HCT116 (cell line): ENCODE data around the gene FEM1B. TPM values are rescaled to one million over a fixed set of nuclear protein-coding genes. Genes with fewer than 3 reads are reported as not detected.

Source experiments
- ATAC-seq: fragments of 200-7000 bp; cut with Tn5 transposase; 2 replicates; pipeline ENCODE4 v1.9.1; 2020; ENCODE audit warnings: mild to moderate bottlenecking, moderate library complexity
- BruUV-seq: library from RNA; stranded (reverse); fragments of 400-500 nt; replicated peaks from 2 replicates; lab custom pipeline; 2021; lab: Mats Ljungman, UMichigan
- CTCF ChIA-PET: fragments of 300-600 bp; sonication (Branson Sonifier 250); formaldehyde crosslinking; loops from one replicate; lab custom pipeline; 2021; ENCODE audit warnings: antibody characterized with exemption; lab: Charles Lee
- POLR2A ChIA-PET: fragments of 300-600, 350-600 bp; sonication (Branson Sonifier 250); formaldehyde crosslinking; loops from one replicate; lab custom pipeline; 2021; ENCODE audit warnings: antibody characterized with exemption; lab: Charles Lee
- RAD21 ChIA-PET, 2 experiments: fragments of 300-600 bp; sonication (Branson Sonifier 250); formaldehyde crosslinking; loops; one replicate each; lab custom pipeline; 2023; ENCODE audit warnings: low total read pairs in 2 of 2; ENCODE audit not compliant: uncharacterized antibody in 2 of 2, unreplicated experiment in 2 of 2, low non-redundant PET in 1 of 2; lab: Charles Lee
- DNase-seq: peaks from one replicate; pipeline ENCODE4 v3.0.0-alpha.2; 2010; ENCODE audit warnings: low read depth, low spot score
- H2AFZ ChIP-seq: fragments of 200-600 bp; shearing (Covaris generic), sonication (generic); 2 replicates; pipeline ENCODE4 v1.6.1; 2017; ENCODE audit warnings: low read depth, mixed run types, mixed read lengths, antibody characterized with exemption, low read length; ENCODE audit not compliant: poor library complexity, severe bottlenecking
- H3K27ac ChIP-seq: 2 replicates; pipeline ENCODE4 v1.5.1; 2012; ENCODE audit warnings: low read depth, low read length
- H3K27me3 ChIP-seq: fragments of 200-600 bp; sonication (generic); 2 replicates; pipeline ENCODE4 v1.6.1; 2016; ENCODE audit warnings: mixed run types, low read length, mixed read lengths; ENCODE audit not compliant: insufficient read depth
- H3K36me3 ChIP-seq, 2 experiments: fragments of 200-500 bp in 1 of 2; fragments of 200-600 bp in 1 of 2; sonication (Bioruptor generic) in 1 of 2; sonication (generic) in 1 of 2; 2 replicates each; pipeline versions ENCODE4 v1.5.1 to v1.6.1; 2014 to 2016; ENCODE audit warnings: low read length in 2 of 2, inconsistent platforms in 1 of 2, mixed read lengths in 1 of 2, mixed run types in 1 of 2; ENCODE audit not compliant: insufficient read depth in 2 of 2, control insufficient read depth in 1 of 2
- H3K4me1 ChIP-seq, 2 experiments: fragments of 200-600 bp in 1 of 2; sonication (generic) in 1 of 2; 2 replicates each; pipeline versions ENCODE4 v1.5.1 to v1.6.1; 2012 to 2017; ENCODE audit warnings: low read length in 2 of 2, inconsistent platforms in 1 of 2, mild to moderate bottlenecking in 1 of 2, mixed read lengths in 1 of 2, mixed run types in 1 of 2, moderate library complexity in 1 of 2; ENCODE audit not compliant: insufficient read depth in 2 of 2, control insufficient read depth in 1 of 2
- H3K4me2 ChIP-seq: fragments of 200-600 bp; sonication (generic); 2 replicates; pipeline ENCODE4 v1.6.1; 2017; ENCODE audit warnings: mixed run types, low read length, mixed read lengths
- H3K4me3 ChIP-seq, 2 experiments: fragments of 200-600 bp in 1 of 2; sonication (generic) in 1 of 2; replicated peaks in 1 of 2; 2 replicates each; pipeline ENCODE4 v1.5.1; 2011 to 2016; ENCODE audit warnings: low read length in 2 of 2, control low read depth in 1 of 2, low read depth in 1 of 2, mild to moderate bottlenecking in 1 of 2, mixed read lengths in 1 of 2, mixed run types in 1 of 2
- H3K79me2 ChIP-seq: fragments of 200-600 bp; sonication (generic); 2 replicates; pipeline ENCODE4 v1.6.1; 2017; ENCODE audit warnings: mild to moderate bottlenecking, mixed run types, low read length, moderate library complexity, mixed read lengths; ENCODE audit not compliant: insufficient read depth
- H3K9ac ChIP-seq: fragments of 200-600 bp; sonication (generic); 2 replicates; pipeline ENCODE4 v1.6.1; 2016; ENCODE audit warnings: low read length, mixed read lengths
- H3K9me2 ChIP-seq: fragments of 200-600 bp; sonication (generic), shearing (Covaris generic); 2 replicates; pipeline ENCODE4 v1.6.1; 2017; ENCODE audit warnings: mixed run types, mild to moderate bottlenecking, moderate library complexity; ENCODE audit not compliant: insufficient read depth
- H3K9me3 ChIP-seq, 2 experiments: fragments of 200-500 bp in 1 of 2; fragments of 200-600 bp in 1 of 2; sonication (Bioruptor generic) in 1 of 2; sonication (generic) in 1 of 2; 2 replicates each; pipeline ENCODE4 v1.6.1; 2014 to 2017; ENCODE audit warnings: low read length in 2 of 2, mixed read lengths in 2 of 2, inconsistent platforms in 1 of 2, low read depth in 1 of 2, mild to moderate bottlenecking in 1 of 2, mixed run types in 1 of 2, moderate library complexity in 1 of 2; ENCODE audit not compliant: control insufficient read depth in 1 of 2, insufficient read depth in 1 of 2
- H4K20me1 ChIP-seq: fragments of 200-600 bp; sonication (generic), shearing (Covaris generic); 2 replicates; pipeline ENCODE4 v1.6.1; 2017; ENCODE audit warnings: mixed run types, mild to moderate bottlenecking, moderate library complexity; ENCODE audit not compliant: insufficient read depth
- CBX3 ChIP-seq: IDR thresholded peaks from 2 replicates; pipeline ENCODE4 v1.6.1; 2012; ENCODE audit warnings: low read depth
- CEBPB ChIP-seq: IDR thresholded peaks from 2 replicates; pipeline ENCODE4 v1.6.1; 2012; ENCODE audit warnings: low read depth
- EGR1 ChIP-seq: IDR thresholded peaks from 2 replicates; pipeline ENCODE4 v1.6.1; 2012; ENCODE audit warnings: low read depth
- ELF1 ChIP-seq: IDR thresholded peaks from 2 replicates; pipeline ENCODE4 v1.6.1; 2012; ENCODE audit warnings: low read depth, borderline replicate concordance
- EZH2 ChIP-seq: fragments of 200-600 bp; sonication (generic); IDR thresholded peaks from 2 replicates; pipeline ENCODE4 v1.6.1; 2017; ENCODE audit warnings: antibody characterized with exemption, mixed run types
- JUND ChIP-seq: IDR thresholded peaks from 2 replicates; pipeline ENCODE4 v1.6.1; 2012
- POLR2AphosphoS5 ChIP-seq: IDR thresholded peaks from 2 replicates; pipeline ENCODE4 v1.6.1; 2011; ENCODE audit warnings: mild to moderate bottlenecking, low read depth, low read length, moderate library complexity
- RAD21 ChIP-seq: IDR thresholded peaks from 2 replicates; pipeline ENCODE4 v1.6.1; 2012; ENCODE audit warnings: low read depth, mild to moderate bottlenecking
- SIN3A ChIP-seq: IDR thresholded peaks from 2 replicates; pipeline ENCODE4 v1.6.1; 2012; ENCODE audit warnings: low read depth
- SP1 ChIP-seq: IDR thresholded peaks from 2 replicates; pipeline ENCODE4 v1.6.1; 2012; ENCODE audit warnings: low read depth
- YY1 ChIP-seq: IDR thresholded peaks from 2 replicates; pipeline ENCODE4 v1.6.1; 2011; ENCODE audit warnings: low read length, low read depth, moderate library complexity, mild to moderate bottlenecking; ENCODE audit not compliant: insufficient replicate concordance; ENCODE audit errors: extremely low read depth
- ZFX ChIP-seq: fragments of 450-650 bp; IDR thresholded peaks from 2 replicates; pipeline ENCODE4 v1.6.1; 2017
- ZNF274 ChIP-seq: fragments of 200-500 bp; sonication (Bioruptor generic); IDR thresholded peaks from 2 replicates; pipeline ENCODE4 v1.6.1; 2014; ENCODE audit warnings: mild to moderate bottlenecking, low read depth, low read length, inconsistent platforms
- intact Hi-C: fragments of 100-400 bp; cut with micrococcal nuclease; formaldehyde crosslinking; loops from 2 replicates; pipeline ENCODE4 v1.10.0; 2022
- total RNA-seq: library from RNA; stranded (reverse); gene quantifications from one replicate; pipeline ENCODE4 v1.2.1, GENCODE V29; 2021; ENCODE audit not compliant: unreplicated experiment
- TF ChIP-seq, protein P1 (sequence below): IDR thresholded peaks from 2 replicates; pipeline ENCODE4 v1.6.1; 2011; ENCODE audit warnings: mild to moderate bottlenecking, low read length, moderate library complexity; ENCODE audit not compliant: insufficient replicate concordance; ENCODE audit errors: extremely low read depth
- TF ChIP-seq, protein P2 (sequence below): IDR thresholded peaks from 2 replicates; pipeline ENCODE4 v1.6.1; 2012
- TF ChIP-seq, protein P3 (sequence below): IDR thresholded peaks from 2 replicates; pipeline ENCODE4 v1.6.1; 2012; ENCODE audit warnings: low read depth

FEM1B gene
- total RNA-seq, 1 experiment from 2014 or later = 39.7 TPM

DNA sequence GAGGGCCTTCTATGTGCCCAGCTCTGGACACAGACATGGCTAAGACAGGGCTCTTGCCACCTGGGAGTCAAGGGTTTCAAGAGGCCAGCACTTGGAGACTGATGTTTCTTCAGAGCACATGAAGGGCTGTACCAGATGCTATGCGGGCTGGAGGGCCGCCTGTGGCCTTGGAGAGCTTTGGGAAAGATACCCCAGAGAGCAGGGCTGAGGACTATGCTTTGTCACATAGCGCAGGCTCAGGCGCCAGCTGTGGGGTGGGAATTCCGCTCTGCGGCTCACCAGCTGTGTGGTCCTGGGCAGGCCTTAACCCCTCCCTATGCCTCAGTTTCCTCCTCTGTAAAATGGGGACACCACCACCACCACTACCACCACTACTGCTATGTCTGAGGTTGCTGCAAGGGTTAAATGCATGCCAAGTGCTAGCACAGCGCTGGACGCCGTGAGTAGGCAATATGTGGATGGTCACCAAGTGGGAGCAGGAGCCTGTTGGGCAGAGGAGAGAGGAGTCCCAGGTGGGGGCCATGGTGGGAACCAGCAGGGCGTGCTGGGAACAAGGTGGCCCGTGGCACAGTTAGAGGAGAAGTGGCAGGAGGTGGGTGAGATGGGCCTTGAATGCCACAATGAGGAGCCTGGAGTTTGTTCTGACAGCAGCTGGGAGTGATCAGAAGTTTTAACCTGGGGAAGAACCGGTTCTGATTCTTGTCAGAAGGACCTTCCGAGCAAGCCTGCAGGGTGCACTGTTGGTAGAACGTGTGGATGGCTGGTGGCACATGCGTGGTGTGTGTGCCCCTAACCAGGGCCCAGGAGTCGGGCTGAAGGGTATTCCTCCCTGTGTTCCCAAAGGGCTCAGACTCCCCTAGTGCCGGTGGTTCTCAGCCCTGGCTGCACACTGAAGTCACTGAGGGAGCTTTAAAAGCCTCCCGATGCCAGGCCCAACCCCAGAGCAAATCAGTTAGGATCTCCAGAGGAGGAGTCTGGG is 41.7 kb downstream of the FEM1B start:
- Histone ChIP-seq H4K20me1 (no peaks in the 10 kb centered on the region), H3K4me1 (no peaks in the 10 kb centered on the region), H3K9me3 (no peaks in the 10 kb centered on the region), H3K27ac (no peak overlapping the region), H2AFZ (no peak overlapping the region), H3K79me2 (no peaks in the 10 kb centered on the region), H3K4me2 (no peak overlapping the region), H3K9ac (no peak overlapping the region), H3K9me2 (no peaks in the 10 kb centered on the region), H3K27me3 (no peaks in the 10 kb centered on the region), H3K4me3 (no peak overlapping the region), H3K36me3 (no peaks in the 10 kb centered on the region)
- TF ChIP-seq ZNF274 = no peak
- TF ChIP-seq SP1 = no peak
- TF ChIP-seq, protein P1, sequence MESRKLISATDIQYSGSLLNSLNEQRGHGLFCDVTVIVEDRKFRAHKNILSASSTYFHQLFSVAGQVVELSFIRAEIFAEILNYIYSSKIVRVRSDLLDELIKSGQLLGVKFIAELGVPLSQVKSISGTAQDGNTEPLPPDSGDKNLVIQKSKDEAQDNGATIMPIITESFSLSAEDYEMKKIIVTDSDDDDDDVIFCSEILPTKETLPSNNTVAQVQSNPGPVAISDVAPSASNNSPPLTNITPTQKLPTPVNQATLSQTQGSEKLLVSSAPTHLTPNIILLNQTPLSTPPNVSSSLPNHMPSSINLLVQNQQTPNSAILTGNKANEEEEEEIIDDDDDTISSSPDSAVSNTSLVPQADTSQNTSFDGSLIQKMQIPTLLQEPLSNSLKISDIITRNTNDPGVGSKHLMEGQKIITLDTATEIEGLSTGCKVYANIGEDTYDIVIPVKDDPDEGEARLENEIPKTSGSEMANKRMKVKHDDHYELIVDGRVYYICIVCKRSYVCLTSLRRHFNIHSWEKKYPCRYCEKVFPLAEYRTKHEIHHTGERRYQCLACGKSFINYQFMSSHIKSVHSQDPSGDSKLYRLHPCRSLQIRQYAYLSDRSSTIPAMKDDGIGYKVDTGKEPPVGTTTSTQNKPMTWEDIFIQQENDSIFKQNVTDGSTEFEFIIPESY = no peak
- TF ChIP-seq, protein P2, sequence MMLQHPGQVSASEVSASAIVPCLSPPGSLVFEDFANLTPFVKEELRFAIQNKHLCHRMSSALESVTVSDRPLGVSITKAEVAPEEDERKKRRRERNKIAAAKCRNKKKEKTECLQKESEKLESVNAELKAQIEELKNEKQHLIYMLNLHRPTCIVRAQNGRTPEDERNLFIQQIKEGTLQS = no peak
- TF ChIP-seq ELF1 = no peak
- no peak for TF ChIP-seq POLR2AphosphoS5
- no peak for TF ChIP-seq JUND
- no peak for TF ChIP-seq ZFX
- TF ChIP-seq EGR1 = no peak
- TF ChIP-seq YY1 = no peak
- no peak for TF ChIP-seq CBX3
- TF ChIP-seq RAD21 = no peak
- TF ChIP-seq EZH2 = no peak
- TF ChIP-seq CEBPB = no peak
- TF ChIP-seq, protein P3, sequence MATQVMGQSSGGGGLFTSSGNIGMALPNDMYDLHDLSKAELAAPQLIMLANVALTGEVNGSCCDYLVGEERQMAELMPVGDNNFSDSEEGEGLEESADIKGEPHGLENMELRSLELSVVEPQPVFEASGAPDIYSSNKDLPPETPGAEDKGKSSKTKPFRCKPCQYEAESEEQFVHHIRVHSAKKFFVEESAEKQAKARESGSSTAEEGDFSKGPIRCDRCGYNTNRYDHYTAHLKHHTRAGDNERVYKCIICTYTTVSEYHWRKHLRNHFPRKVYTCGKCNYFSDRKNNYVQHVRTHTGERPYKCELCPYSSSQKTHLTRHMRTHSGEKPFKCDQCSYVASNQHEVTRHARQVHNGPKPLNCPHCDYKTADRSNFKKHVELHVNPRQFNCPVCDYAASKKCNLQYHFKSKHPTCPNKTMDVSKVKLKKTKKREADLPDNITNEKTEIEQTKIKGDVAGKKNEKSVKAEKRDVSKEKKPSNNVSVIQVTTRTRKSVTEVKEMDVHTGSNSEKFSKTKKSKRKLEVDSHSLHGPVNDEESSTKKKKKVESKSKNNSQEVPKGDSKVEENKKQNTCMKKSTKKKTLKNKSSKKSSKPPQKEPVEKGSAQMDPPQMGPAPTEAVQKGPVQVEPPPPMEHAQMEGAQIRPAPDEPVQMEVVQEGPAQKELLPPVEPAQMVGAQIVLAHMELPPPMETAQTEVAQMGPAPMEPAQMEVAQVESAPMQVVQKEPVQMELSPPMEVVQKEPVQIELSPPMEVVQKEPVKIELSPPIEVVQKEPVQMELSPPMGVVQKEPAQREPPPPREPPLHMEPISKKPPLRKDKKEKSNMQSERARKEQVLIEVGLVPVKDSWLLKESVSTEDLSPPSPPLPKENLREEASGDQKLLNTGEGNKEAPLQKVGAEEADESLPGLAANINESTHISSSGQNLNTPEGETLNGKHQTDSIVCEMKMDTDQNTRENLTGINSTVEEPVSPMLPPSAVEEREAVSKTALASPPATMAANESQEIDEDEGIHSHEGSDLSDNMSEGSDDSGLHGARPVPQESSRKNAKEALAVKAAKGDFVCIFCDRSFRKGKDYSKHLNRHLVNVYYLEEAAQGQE = no peak
- TF ChIP-seq SIN3A = no peak
- intact Hi-C loops = no loop called here
- ATAC-seq (no peak), DNase-seq (no peak)
- ChIA-PET RAD21 (no interaction called here), POLR2A (no interaction called here), CTCF (no interaction called here)
- BruUV-seq = no TSS peak
